Esophagus squamous epithelium (tissue), 5 donors: ENCODE results near the gene GTF3C4. TPM values are rescaled to one million over a fixed set of nuclear protein-coding genes. Genes with fewer than 3 reads are reported as not detected.

Experiments used
- DNase-seq: peaks from one replicate; lab custom pipeline; 2025; lab: John Stamatoyannopoulos, UW
- H3K27ac ChIP-seq, 4 donors: fragments of 200-600 bp; sonication (generic); one replicate each; pipeline ENCODE4 v1.5.1; 2016 to 2019; ENCODE audit warnings: mild to moderate bottlenecking in 1 of 4
- H3K27me3 ChIP-seq, 4 donors: fragments of 200-600 bp; sonication (generic); 1 replicate in 3 of 4; 2 replicates in 1 of 4; pipeline versions ENCODE4 v1.5.1 to v1.6.0; 2017 to 2021; ENCODE audit warnings: antibody characterized with exemption in 1 of 4
- H3K36me3 ChIP-seq, 3 donors: fragments of 200-600 bp; sonication (generic); one replicate each; pipeline ENCODE4 v1.5.1; 2016 to 2019
- H3K4me1 ChIP-seq, 3 donors: fragments of 200-600 bp; sonication (generic); one replicate each; pipeline ENCODE4 v1.5.1; 2017 to 2019
- H3K4me3 ChIP-seq, 4 donors: fragments of 200-600 bp; sonication (generic); 1 replicate in 3 of 4; 2 replicates in 1 of 4; pipeline ENCODE4 v1.5.1; 2016 to 2019; ENCODE audit warnings: mild to moderate bottlenecking in 2 of 4, moderate library complexity in 1 of 4
- H3K9me3 ChIP-seq, 3 donors: fragments of 200-600 bp; sonication (generic); one replicate each; pipeline ENCODE4 v1.5.1; 2016 to 2019
- POLR2A ChIP-seq, 4 donors: fragments of 450-650 bp; IDR thresholded peaks; one replicate each; pipeline ENCODE4 v1.6.1; 2017; ENCODE audit warnings: antibody characterized with exemption in 4 of 4, mild to moderate bottlenecking in 4 of 4, moderate library complexity in 3 of 4
- WGBS, 2 donors: methylation state at CpG; one replicate each; pipeline ENCODE4 v1.1.5; 2018; 5-methylcytosine and 5-hydroxymethylcytosine counted together
- intact Hi-C: fragments of 100-400 bp; cut with DNase I; formaldehyde crosslinking; loops from one replicate; pipeline ENCODE4 v1.15.0; 2022
- total RNA-seq, 4 donors: library from RNA; depleted of rRNA; stranded (reverse); fragments of >200 nt; gene quantifications; one replicate each; pipeline ENCODE4 v1.1.0, GENCODE V29; 2016
- TF ChIP-seq, protein P1 (sequence below), 6 experiments: fragments of 450-650 bp in 4 of 6; fragments of 200-600 bp in 2 of 6; sonication (generic) in 2 of 6; IDR thresholded peaks; one replicate each; pipeline ENCODE4 v1.5.1; 2016 to 2019; ENCODE audit warnings: antibody characterized with exemption in 6 of 6, mild to moderate bottlenecking in 4 of 6, moderate library complexity in 4 of 6
- donor health status: DM: yes; HTN: yes; CAD: no.

The GTF3C4 gene
- total RNA-seq, 4 donors from 2014 or later, result 9.7 to 14.3 (median 11.3) TPM

DNA sequence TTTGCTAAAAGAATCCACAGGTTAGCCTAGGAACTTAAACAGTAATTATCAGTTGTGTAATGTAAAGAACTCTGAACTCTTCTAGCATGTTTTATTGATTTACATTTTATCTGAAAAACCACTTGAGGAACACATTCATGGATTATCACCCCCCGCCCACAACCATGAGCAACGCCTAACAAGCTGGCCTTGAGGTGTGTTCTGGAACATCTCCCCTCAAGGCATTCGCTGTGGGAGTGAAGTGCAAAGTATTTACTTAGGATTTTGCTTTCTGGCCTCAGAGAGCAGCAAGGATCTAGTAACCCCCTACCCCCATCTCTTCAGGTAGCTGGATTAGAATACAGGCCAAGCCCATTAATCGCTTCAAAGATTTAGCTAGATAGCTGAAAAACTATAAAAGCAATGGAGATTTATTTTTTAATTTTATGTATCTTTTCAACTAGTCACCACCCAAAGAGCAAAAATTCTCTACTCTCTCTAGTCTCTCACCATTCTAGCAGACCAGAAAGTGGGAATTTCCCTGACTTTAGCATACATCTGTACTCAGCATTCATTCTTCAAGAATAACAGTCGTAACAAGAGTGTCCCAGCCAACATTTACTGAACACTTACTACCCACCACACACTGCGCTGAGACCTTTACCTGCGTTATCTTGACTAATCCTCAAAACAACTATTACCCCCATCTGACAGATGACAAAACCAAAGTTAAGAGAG is 37.7 kb upstream of the GTF3C4 start:
- Histone ChIP-seq H3K36me3 (peaks cover 0 to 70% (median 10%) of the 10 kb centered on the region in 3 donors), H3K4me1 (no peaks in the 10 kb centered on the region), H3K4me3 (no peak overlapping the region), H3K27me3 (no peaks in the 10 kb centered on the region), H3K27ac (no peak overlapping the region), H3K9me3 (no peaks in the 10 kb centered on the region)
- WGBS, 2 donors, result 88 to 89% methylated on average over 7 of the region's 7 CpGs
- intact Hi-C loops, result no loop called here
- TF ChIP-seq, protein P1, sequence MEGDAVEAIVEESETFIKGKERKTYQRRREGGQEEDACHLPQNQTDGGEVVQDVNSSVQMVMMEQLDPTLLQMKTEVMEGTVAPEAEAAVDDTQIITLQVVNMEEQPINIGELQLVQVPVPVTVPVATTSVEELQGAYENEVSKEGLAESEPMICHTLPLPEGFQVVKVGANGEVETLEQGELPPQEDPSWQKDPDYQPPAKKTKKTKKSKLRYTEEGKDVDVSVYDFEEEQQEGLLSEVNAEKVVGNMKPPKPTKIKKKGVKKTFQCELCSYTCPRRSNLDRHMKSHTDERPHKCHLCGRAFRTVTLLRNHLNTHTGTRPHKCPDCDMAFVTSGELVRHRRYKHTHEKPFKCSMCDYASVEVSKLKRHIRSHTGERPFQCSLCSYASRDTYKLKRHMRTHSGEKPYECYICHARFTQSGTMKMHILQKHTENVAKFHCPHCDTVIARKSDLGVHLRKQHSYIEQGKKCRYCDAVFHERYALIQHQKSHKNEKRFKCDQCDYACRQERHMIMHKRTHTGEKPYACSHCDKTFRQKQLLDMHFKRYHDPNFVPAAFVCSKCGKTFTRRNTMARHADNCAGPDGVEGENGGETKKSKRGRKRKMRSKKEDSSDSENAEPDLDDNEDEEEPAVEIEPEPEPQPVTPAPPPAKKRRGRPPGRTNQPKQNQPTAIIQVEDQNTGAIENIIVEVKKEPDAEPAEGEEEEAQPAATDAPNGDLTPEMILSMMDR (IDR thresholded peaks at IDR 0.05), result no peak
- TF ChIP-seq POLR2A (IDR thresholded peaks at IDR 0.05), result no peak
- no peak for DNase-seq

DNA sequence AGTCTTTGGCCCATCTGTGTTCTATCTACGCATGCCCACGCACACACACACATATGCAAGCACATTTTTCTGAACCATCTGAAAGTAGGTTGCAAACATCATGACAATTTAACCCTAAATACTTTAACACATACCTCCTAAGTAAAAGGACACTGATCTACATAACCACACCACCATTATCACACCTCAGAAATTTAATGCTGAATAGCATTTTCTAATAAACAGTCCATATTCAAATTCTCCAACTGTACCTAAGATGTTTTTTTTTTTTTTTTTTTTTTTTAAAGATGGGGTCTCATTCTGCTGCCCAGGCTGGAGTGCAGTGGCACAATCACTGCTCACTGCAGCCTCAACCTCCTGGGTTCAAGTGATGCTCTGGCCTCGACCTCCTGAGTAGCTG is 35.9 kb upstream of the GTF3C4 start:
- no peak for DNase-seq
- 98 to 99% methylated on average over 3 of the region's 3 CpGs for WGBS, 2 donors
- Histone ChIP-seq H3K4me3 (no peak overlapping the region), H3K4me1 (no peaks in the 10 kb centered on the region), H3K36me3 (peaks cover 0 to 70% (median 10%) of the 10 kb centered on the region in 3 donors), H3K27me3 (no peaks in the 10 kb centered on the region), H3K27ac (no peak overlapping the region), H3K9me3 (no peaks in the 10 kb centered on the region)
- intact Hi-C loops, result no loop called here
- TF ChIP-seq, protein P1 (IDR thresholded peaks at IDR 0.05), result no peak
- no peak for TF ChIP-seq POLR2A (IDR thresholded peaks at IDR 0.05)

DNA sequence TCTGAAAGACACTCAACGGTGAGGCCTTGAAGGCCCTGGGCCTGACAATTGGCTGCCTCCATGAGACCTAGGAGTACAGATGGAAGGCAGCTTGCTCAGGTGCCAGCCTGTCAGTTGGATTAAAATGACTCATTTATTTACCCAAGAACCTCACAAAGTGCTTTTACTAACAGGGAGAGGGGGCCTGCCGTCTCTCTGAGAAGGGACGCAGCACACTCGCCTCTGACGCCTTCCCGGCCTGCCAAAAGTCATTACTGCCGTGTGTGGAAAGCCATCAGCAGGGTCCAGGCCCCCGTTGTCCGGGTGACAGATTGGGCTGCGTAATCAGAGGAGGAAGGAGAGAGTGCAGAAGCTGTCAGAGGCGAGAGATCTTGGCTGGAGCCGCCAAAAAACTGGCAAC is 32.9 kb upstream of the GTF3C4 start:
- Histone ChIP-seq H3K36me3 (peaks cover 3 to 74% (median 6%) of the 10 kb centered on the region in 3 donors), H3K27me3 (no peaks in the 10 kb centered on the region), H3K4me1 (no peaks in the 10 kb centered on the region), H3K4me3 (no peak overlapping the region), H3K27ac (no peak overlapping the region), H3K9me3 (no peaks in the 10 kb centered on the region)
- TF ChIP-seq, protein P1 (IDR thresholded peaks at IDR 0.05), result no peak
- no peak for TF ChIP-seq POLR2A (IDR thresholded peaks at IDR 0.05)
- WGBS, 2 donors, result 66 to 72% methylated on average over 5 to 12 of the region's 12 CpGs
- intact Hi-C loops, result no loop called here
- DNase-seq, result no peak

DNA sequence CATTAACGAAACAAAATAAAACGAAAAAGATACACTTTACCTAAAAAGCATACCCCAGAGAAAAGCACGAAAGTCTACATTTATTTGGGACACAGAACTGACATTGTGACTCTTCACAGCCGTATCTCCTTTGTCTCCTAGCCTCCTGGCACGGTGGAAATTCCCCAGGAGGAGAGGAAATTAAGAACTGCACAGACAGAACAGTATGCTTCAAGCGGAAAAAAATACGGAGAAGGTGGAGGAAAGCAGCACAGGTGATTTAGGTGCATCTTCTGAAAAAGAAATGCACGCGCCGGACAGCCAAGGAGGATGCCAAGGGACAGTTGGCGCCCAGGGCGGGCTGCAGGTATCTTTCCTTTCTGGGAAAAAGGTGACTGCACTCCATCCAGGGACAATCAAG is 32.5 kb upstream of the GTF3C4 start:
- no peak overlapping the region for H3K4me3 ChIP-seq
- no peaks in the 10 kb centered on the region for H3K4me1 ChIP-seq
- H3K9me3 ChIP-seq, result no peaks in the 10 kb centered on the region
- no peaks in the 10 kb centered on the region for H3K27me3 ChIP-seq
- WGBS, 2 donors, result 83 to 89% methylated on average over 12 of the region's 12 CpGs
- no peak overlapping the region for H3K27ac ChIP-seq
- DNase-seq, result no peak
- peaks cover 3 to 79% (median 6%) of the 10 kb centered on the region in 3 donors for H3K36me3 ChIP-seq
- no peak for TF ChIP-seq POLR2A (IDR thresholded peaks at IDR 0.05)
- TF ChIP-seq, protein P1 (IDR thresholded peaks at IDR 0.05), result no peak
- intact Hi-C loops, result no loop called here

DNA sequence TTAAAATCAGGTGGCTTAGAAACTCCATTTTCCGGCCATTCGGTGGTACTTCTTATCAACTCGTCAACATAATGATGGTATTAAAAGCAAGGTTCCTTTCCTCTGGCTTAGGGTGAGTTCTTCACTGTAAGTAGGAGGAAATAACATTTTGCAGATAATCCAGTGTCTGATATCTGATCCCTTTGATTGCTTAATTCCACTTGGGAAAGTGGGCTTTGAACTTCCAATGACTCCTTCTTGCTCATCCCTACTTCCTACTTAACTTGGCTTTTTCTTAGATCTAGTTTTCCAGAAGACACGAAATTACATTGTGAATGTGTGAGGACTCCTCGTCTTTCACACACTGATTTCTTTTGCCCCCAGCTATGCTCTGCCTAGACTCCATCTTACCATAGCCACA is 32.0 kb upstream of the GTF3C4 start:
- H3K27me3 ChIP-seq, result no peaks in the 10 kb centered on the region
- H3K27ac ChIP-seq, result no peak overlapping the region
- intact Hi-C loops, result no loop called here
- H3K4me1 ChIP-seq, result no peaks in the 10 kb centered on the region
- no peaks in the 10 kb centered on the region for H3K9me3 ChIP-seq
- H3K4me3 ChIP-seq, result no peak overlapping the region
- WGBS, 2 donors, result 84 to 88% methylated on average over 5 of the region's 5 CpGs
- TF ChIP-seq, protein P1 (IDR thresholded peaks at IDR 0.05), result no peak
- no peak for TF ChIP-seq POLR2A (IDR thresholded peaks at IDR 0.05)
- H3K36me3 ChIP-seq, result peaks cover 3 to 80% (median 6%) of the 10 kb centered on the region in 3 donors
- no peak for DNase-seq
